Endodermal cell (in vitro differentiated cells): ENCODE data around the gene KHDRBS2. TPM values are rescaled to one million over a fixed set of nuclear protein-coding genes. Genes with fewer than 3 reads are reported as not detected.

Source experiments
- DNase-seq: peaks from one replicate; pipeline ENCODE4 v3.0.0-alpha.2; 2017
- H3K27ac ChIP-seq: 2 replicates; pipeline ENCODE4 v1.5.1; 2013; ENCODE audit warnings: mild to moderate bottlenecking, low read depth, low read length, moderate library complexity
- H3K27me3 ChIP-seq: 2 replicates; pipeline ENCODE4 v1.6.1; 2013; ENCODE audit warnings: mild to moderate bottlenecking, low read length, moderate library complexity; ENCODE audit not compliant: insufficient read depth, control insufficient read depth, poor library complexity, severe bottlenecking
- H3K36me3 ChIP-seq: 2 replicates; pipeline ENCODE4 v1.7.0; 2013; ENCODE audit warnings: mild to moderate bottlenecking, low read length, moderate library complexity; ENCODE audit not compliant: control insufficient read depth, insufficient read depth
- H3K4me1 ChIP-seq: one replicate; pipeline ENCODE4 v1.7.0; 2013; ENCODE audit warnings: low read length; ENCODE audit not compliant: control insufficient read depth, insufficient read depth
- H3K4me3 ChIP-seq: 2 replicates; pipeline ENCODE4 v1.5.1; 2013; ENCODE audit warnings: mild to moderate bottlenecking, low read length, moderate library complexity
- H3K9ac ChIP-seq: 2 replicates; pipeline ENCODE4 v1.6.1; 2013; ENCODE audit warnings: mild to moderate bottlenecking, low read length, moderate library complexity; ENCODE audit not compliant: poor library complexity, severe bottlenecking; ENCODE audit errors: extremely low read depth
- H3K9me3 ChIP-seq: 2 replicates; pipeline ENCODE4 v1.6.1; 2013; ENCODE audit warnings: mild to moderate bottlenecking, low read length, moderate library complexity; ENCODE audit not compliant: control insufficient read depth
- H3K27ac Mint-ChIP-seq: 2 replicates; pipeline ENCODE4 v1.8.0; 2020; ENCODE audit warnings: mixed read lengths
- H3K27me3 Mint-ChIP-seq: 2 replicates; pipeline ENCODE4 v1.8.0; 2021; ENCODE audit warnings: mild to moderate bottlenecking, mixed read lengths; ENCODE audit not compliant: insufficient read depth
- H3K36me3 Mint-ChIP-seq: 2 replicates; pipeline ENCODE4 v1.8.0; 2020; ENCODE audit warnings: low read depth, mixed read lengths
- H3K4me1 Mint-ChIP-seq: 2 replicates; pipeline ENCODE4 v1.8.0; 2020; ENCODE audit warnings: mixed read lengths
- H3K4me3 Mint-ChIP-seq: 2 replicates; pipeline ENCODE4 v1.8.0; 2020; ENCODE audit warnings: mild to moderate bottlenecking, moderate library complexity, mixed read lengths
- H3K9me3 Mint-ChIP-seq: 2 replicates; pipeline ENCODE4 v1.8.0; 2020; ENCODE audit warnings: mild to moderate bottlenecking, mixed read lengths
- CTCF ChIP-seq: fragments of 200-600 bp; sonication (generic); conservative IDR thresholded peaks from 2 replicates; pipeline ENCODE4 v1.5.0; 2021; ENCODE audit warnings: antibody characterized with exemption, mild to moderate bottlenecking
- WGBS, 2 experiments: methylation state at CpG; one replicate each; pipeline versions ENCODE4 v1.1.5 to v1.1.7; 2013; ENCODE audit warnings: missing lambda C conversion rate in 2 of 2, mixed read lengths in 1 of 2; ENCODE audit not compliant: insufficient coverage in 1 of 2, insufficient read length in 1 of 2; 5-methylcytosine and 5-hydroxymethylcytosine counted together
- total RNA-seq, 2 donors: library from RNA; stranded (reverse); fragmentation: NEBNext Ultra II Directional in 1 of 2; extraction: Animal tissue kit (Norgen Biotek cat#: 25700) in 1 of 2; gene quantifications; 2 replicates in 1 of 2; 3 replicates in 1 of 2; pipeline ENCODE4 v1.2.1, GENCODE V29; 2021

The KHDRBS2 gene
- total RNA-seq, 2 donors from 2014 or later = 11.4 to 29.0 TPM

- DNase-seq = no peak
- H3K4me1 Mint-ChIP-seq = no peaks in the 10 kb centered on the region
- Histone ChIP-seq H3K27ac (no peak overlapping the region), H3K27me3 (no peaks in the 10 kb centered on the region), H3K9ac (no peak overlapping the region), H3K4me1 (no peaks in the 10 kb centered on the region), H3K36me3 (peaks cover 12% of the 10 kb centered on the region), H3K9me3 (no peaks in the 10 kb centered on the region), H3K4me3 (no peak overlapping the region)
- no peak for TF ChIP-seq CTCF
- no CpG with 5 or more reads among the region's 2 CpGs for WGBS, 2 experiments
- H3K9me3 Mint-ChIP-seq = peaks cover 13% of the 10 kb centered on the region
- H3K4me3 Mint-ChIP-seq = no peak overlapping the region
- H3K27me3 Mint-ChIP-seq = no peaks in the 10 kb centered on the region
- H3K36me3 Mint-ChIP-seq = peaks cover 11% of the 10 kb centered on the region
- no peak overlapping the region for H3K27ac Mint-ChIP-seq
These were observed 210.2 kb downstream of the KHDRBS2 start for GRCh38 chr6:62075869-62076268.

GRCh38 chr6:62059901-62060300 is 226.1 kb downstream of the KHDRBS2 start:
- no peak overlapping the region for H3K27ac Mint-ChIP-seq
- DNase-seq = no peak
- Histone ChIP-seq H3K9me3 (no peaks in the 10 kb centered on the region), H3K36me3 (no peaks in the 10 kb centered on the region), H3K9ac (no peak overlapping the region), H3K4me3 (no peak overlapping the region), H3K4me1 (no peaks in the 10 kb centered on the region), H3K27ac (no peak overlapping the region), H3K27me3 (no peaks in the 10 kb centered on the region)
- peaks cover 4% of the 10 kb centered on the region for H3K36me3 Mint-ChIP-seq
- H3K27me3 Mint-ChIP-seq = no peaks in the 10 kb centered on the region
- WGBS, 2 experiments = 93 to 96% methylated on average over 3 of the region's 3 CpGs
- no peaks in the 10 kb centered on the region for H3K9me3 Mint-ChIP-seq
- H3K4me3 Mint-ChIP-seq = no peak overlapping the region
- H3K4me1 Mint-ChIP-seq = no peaks in the 10 kb centered on the region
- no peak for TF ChIP-seq CTCF

GRCh38 chr6:62057300-62057699 is 228.7 kb downstream of the KHDRBS2 start:
- H3K36me3 ChIP-seq = no peaks in the 10 kb centered on the region
- H3K27me3 Mint-ChIP-seq = no peaks in the 10 kb centered on the region

More at GRCh38 chr6:62057300-62057699, 228.7 kb downstream of the KHDRBS2 start:
- no peaks in the 10 kb centered on the region for H3K4me1 ChIP-seq
- Mint-ChIP-seq H3K4me3 (no peak overlapping the region), H3K36me3 (peaks cover 4% of the 10 kb centered on the region), H3K9me3 (no peaks in the 10 kb centered on the region), H3K27ac (no peak overlapping the region), H3K4me1 (no peaks in the 10 kb centered on the region)
- no peak overlapping the region for H3K9ac ChIP-seq
- no peaks in the 10 kb centered on the region for H3K27me3 ChIP-seq
- DNase-seq = no peak
- H3K9me3 ChIP-seq = no peaks in the 10 kb centered on the region
- no peak overlapping the region for H3K27ac ChIP-seq
- TF ChIP-seq CTCF = no peak
- no peak overlapping the region for H3K4me3 ChIP-seq
